HG03196 (cell line): ENCODE measurements around the gene TRIM17.
"Not testable (repeated sequence)": the region's sequence is repeated elsewhere in the genome, so short reads cannot be mapped to it uniquely, and the experiment has no call there.

ENCODE experiments used
- ATAC-seq: cut with Tn5 transposase; IDR thresholded peaks from one replicate; pipeline ENCODE4 v1.9.1; 2021; ENCODE audit not compliant: unreplicated experiment

The TRIM17 gene

GRCh38 chr1:228450200-228450599, 33.5 kb upstream of the TRIM17 start:
- no peak for ATAC-seq

- no peak for ATAC-seq
Observed at GRCh38 chr1:228448372-228448771, 31.7 kb upstream of the TRIM17 start.

DNA sequence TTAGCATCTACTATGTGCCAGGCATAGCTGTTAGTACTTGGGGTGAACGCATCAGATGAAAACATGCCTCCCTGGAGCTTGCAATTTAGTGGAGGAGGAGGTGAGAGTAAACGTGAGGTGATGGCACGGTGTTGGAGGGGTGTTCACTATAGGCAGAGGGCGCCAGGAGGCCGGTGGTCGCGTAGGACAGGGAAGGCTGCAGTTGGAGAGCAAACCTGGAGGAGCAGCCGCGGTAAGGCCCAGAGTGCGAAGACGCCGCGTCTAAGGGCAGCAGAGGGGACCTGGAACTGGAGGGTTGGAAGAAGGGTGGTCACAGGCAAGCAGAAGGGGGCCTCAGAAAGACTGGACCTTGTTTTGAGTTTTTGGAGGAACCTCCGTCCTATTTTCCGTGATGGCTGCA, 30.2 kb upstream of the TRIM17 start:
- ATAC-seq: no peak

GRCh38 chr1:228445843-228446650, 29.4 kb upstream of the TRIM17 start:
- ATAC-seq: no peak

- ATAC-seq: no peak
Observed at GRCh38 chr1:228445490-228445842, 28.8 kb upstream of the TRIM17 start.

- ATAC-seq: no peak
Observed at GRCh38 chr1:228443395-228443794, 26.7 kb upstream of the TRIM17 start.

DNA sequence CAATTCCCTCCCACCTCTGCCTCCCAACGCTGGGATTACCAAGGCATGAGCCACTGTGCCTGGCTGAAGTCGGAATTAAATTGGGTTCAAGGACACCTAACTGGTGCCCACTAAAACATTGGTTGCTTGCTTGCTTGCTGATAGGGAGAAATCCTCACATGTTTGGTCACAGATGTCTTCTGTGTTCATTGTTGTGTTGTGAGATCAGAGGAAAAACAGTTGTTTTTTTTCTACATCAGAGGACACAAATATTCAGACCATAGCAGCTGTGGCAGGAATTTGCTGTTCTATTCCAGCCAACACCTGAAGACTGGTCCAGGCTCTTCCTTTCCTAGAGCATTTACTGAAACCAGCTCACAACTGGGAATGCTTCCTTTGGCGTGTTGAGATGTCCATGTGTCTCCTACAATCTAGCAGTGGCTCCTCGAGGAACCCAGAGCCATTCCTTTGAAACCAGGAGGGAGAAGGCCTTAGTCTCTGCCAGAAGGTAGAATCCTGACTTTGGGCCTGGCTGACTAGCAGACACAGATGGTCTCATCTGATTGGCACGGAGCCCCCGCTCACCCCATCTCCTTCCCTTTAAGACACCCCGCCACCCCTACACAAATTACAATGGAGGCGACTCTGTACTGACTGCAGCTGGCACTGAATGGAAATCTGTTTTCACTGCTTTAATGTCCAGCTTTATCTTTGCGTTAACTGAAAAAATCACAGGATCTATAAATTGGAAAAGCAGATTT, 24.3 kb upstream of the TRIM17 start:
- ATAC-seq: no peak

DNA sequence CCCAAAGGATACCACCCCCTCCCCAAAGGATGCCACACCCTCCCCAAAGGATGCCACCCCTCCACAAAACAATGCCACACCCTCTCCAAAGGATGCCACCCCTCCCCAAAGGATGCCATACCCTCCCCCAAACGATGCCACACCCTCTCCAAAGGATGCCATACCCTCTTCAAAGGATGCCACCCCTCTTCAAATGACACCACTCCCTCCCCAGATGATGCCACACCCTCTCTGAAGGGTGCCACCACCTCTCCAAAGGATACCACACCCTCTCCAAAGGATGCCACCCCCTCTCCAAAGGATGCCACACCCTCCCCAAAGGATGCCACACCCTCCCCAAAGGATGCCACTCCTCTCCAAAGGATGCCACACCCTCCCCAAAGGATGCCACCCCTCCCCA, 21.6 kb upstream of the TRIM17 start:
- ATAC-seq: no peak

DNA sequence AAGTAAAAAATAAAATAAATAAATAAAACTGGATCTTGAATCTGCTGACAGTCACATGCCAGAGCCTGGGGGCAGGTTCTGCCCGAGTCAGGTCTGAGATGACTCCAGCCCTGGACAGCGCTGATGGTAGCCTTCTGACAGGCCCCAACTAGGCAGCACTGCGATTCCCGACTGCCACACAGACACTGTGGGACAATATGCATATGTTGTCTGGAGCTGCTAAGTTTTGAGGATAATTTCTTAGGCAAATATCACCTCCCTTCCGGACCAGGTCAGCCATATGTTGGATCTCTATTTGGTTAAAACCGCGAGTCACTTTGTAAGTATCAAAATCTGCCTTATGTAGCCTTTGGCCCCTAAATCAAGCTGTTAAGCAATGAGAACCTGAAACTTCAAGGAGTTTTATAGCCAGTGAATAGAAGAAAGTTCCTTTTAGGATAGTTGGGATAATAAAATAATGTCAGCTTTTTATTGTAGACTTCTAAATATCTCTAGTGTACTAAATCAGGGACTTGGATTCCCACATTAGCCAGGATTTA, 20.8 kb upstream of the TRIM17 start:
- no peak for ATAC-seq

- no peak for ATAC-seq
Observed at GRCh38 chr1:228434689-228435088, 18.0 kb upstream of the TRIM17 start.

- not testable (repeated sequence) for ATAC-seq
Observed at GRCh38 chr1:228433337-228434053, 16.8 kb upstream of the TRIM17 start.

- no peak for ATAC-seq
Observed at GRCh38 chr1:228430243-228430642, 13.6 kb upstream of the TRIM17 start.

DNA sequence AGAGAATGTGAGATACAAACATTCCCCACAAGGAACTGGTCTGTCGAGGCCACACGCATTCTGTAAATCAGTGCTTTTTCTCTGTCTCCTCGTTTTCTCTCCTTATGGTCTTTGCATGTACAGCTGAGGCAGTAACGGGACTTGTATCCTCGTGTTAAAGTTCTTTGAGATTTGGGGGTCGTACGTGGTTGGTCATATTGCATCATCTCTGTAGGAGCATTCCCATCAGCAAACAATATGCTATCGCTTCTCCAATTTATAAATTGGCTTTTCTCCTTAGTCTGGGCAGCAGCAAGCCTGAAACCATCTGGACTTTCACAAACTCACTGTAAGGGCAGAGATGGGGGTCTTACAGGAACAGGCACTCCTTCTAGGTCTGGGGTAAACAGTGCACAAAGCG, 13.0 kb upstream of the TRIM17 start:
- no peak for ATAC-seq

DNA sequence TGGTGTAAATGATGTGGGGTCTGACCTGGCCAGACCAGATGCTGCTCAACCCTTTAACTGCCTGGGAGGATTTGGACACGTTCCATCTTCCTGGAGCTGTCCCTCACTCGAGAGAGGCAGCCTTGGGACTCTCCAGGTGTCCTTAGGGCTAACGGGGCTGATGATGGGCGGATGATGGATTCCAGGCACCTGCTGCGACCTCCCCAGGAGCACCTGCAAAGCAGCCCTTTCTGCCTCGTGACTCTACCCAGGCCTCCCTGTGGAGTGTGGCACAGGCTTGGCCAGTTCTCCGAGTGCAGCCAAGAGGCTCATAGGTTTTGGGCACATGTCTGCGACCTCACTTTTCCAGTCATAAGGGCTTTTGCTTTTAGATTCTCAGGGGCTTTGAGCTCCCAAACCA, 12.3 kb upstream of the TRIM17 start:
- ATAC-seq: no peak

- no peak for ATAC-seq
Observed at GRCh38 chr1:228428412-228428811, 11.8 kb upstream of the TRIM17 start.

- ATAC-seq: no peak
Observed at GRCh38 chr1:228426518-228427175, 10.0 kb upstream of the TRIM17 start.

DNA sequence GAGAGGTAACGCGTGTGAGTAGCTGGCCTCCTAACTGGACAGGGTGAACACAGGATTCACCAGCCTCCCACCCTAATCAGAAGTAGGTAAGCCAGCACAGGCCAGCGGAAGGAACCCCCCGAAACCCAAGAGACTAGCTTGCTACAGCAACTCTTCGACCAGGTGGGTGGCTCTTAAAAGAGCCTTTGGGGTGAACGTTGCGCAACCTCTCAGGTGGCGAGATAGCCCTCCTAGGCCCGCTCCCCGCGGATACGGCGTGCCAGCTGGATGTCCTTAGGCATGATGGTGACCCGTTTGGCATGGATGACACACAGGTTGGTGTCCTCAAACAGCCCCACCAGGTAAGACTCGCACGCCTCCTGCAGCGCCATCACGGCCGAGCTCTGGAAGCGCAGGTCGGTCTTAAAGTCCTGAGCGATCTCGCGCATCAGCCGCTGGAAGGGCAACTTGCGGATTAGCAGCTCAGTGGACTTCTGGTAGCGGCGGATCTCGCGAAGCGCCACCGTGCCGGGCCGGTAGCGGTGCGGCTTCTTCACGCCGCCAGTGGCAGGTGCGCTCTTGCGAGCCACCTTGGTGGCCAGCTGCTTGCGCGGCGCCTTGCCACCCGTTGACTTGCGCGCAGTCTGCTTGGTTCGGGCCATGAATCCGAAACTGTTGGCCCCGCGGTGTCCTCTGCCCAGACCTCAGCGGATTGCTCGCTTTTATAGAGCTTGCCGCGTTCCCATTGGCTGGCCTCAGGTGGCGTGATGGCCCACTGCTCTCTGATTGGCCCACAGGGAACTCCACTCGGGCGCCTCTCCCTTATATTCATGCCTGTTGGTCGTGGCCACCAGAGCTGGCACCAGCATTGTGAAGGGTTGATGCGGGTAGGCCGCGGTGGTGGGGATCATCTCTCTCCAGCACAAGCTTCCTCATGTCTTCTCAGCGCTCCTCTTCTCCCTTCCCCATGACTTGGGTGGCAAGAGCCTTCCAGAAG, 8.3 kb upstream of the TRIM17 start:
- no peak for ATAC-seq

GRCh38 chr1:228423404-228424053, 6.9 kb upstream of the TRIM17 start:
- ATAC-seq: no peak
